OCI-LY3 (cell line): Measurements from ENCODE around the gene FAM227B.

ENCODE experiments used
- CTCF ChIP-seq: fragments of 200-600, 300-600 bp; sonication (generic); IDR thresholded peaks from 2 replicates; pipeline ENCODE4 v1.5.1; 2014; ENCODE audit warnings: antibody characterized with exemption, low read length, low read depth
- EZH2phosphoT487 ChIP-seq: fragments of 200-600 bp; shearing (Covaris generic); IDR thresholded peaks from 2 replicates; pipeline ENCODE4 v1.6.1; 2018; ENCODE audit warnings: antibody characterized with exemption, mixed run types, low read depth

- TF ChIP-seq CTCF, result no peak
- no peak for TF ChIP-seq EZH2phosphoT487
Observed at GRCh38 chr15:49645941-49646340, 25.3 kb upstream of the FAM227B start.
